A549 (cell line): ENCODE measurements around the gene SLC22A23.

Experiments
- ESRRA ChIP-seq: fragments of 150-350 bp; IDR thresholded peaks from 2 replicates; pipeline ENCODE4 v1.6.1; 2014; ENCODE audit warnings: mild to moderate bottlenecking, low read length, borderline replicate concordance
- JUNB ChIP-seq: fragments of >200 bp; sonication (Bioruptor Twin); formaldehyde crosslinking; IDR thresholded peaks from 2 replicates; pipeline ENCODE4 v1.6.1; 2016

- TF ChIP-seq JUNB (no peak), ESRRA (no peak)
Measured at GRCh38 chr6:3277851-3278416, 178.9 kb downstream of the SLC22A23 start.
